Upper lobe of left lung (tissue), 4 donors: ENCODE data around the gene MROH8.
"Not testable (repeated sequence)": the region's sequence is repeated elsewhere in the genome, so short reads cannot be mapped to it uniquely, and the experiment has no call there.

Experiments
- EP300 ChIP-seq, 4 donors: sonication (generic); formaldehyde crosslinking; IDR thresholded peaks; one replicate each; pipeline ENCODE4 v1.5.1; 2017; ENCODE audit warnings: antibody characterized with exemption in 4 of 4, control low read depth in 2 of 4
- POLR2A ChIP-seq, 4 donors: fragments of 450-650 bp; IDR thresholded peaks; one replicate each; pipeline ENCODE4 v1.5.1; 2016 to 2017; ENCODE audit warnings: antibody characterized with exemption in 4 of 4, mild to moderate bottlenecking in 2 of 4
- POLR2AphosphoS5 ChIP-seq, 2 donors: sonication (generic); formaldehyde crosslinking; IDR thresholded peaks; one replicate each; pipeline ENCODE4 v1.5.1; 2017; ENCODE audit warnings: antibody characterized with exemption in 2 of 2
- TF ChIP-seq, protein P1 (sequence below), 6 experiments: fragments of 450-650 bp in 4 of 6; fragments of 200-600 bp in 2 of 6; sonication (generic) in 2 of 6; IDR thresholded peaks; one replicate each; pipeline ENCODE4 v1.5.1; 2016 to 2019; ENCODE audit warnings: antibody characterized with exemption in 6 of 6

DNA sequence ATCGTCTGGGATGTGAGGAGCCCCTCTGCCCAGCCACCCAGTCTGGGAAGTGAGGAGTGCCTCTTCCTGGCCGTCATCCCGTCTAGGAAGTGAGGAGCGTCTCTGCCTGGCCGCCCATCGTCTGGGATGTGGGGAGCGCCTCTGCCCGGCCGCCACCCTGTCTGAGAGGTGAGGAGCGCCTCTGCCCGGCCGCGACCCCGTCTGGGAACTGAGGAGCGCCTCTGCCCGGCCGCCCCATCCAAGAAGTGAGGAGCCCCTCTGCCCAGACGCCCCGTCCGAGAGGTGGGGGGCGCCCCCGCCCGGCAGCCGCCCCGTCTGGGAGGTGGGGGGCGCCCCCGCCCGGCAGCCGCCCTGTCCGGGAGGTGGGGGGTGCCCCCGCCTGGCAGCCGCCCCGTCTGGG is 28.5 kb downstream of the MROH8 start:
- TF ChIP-seq, protein P1, sequence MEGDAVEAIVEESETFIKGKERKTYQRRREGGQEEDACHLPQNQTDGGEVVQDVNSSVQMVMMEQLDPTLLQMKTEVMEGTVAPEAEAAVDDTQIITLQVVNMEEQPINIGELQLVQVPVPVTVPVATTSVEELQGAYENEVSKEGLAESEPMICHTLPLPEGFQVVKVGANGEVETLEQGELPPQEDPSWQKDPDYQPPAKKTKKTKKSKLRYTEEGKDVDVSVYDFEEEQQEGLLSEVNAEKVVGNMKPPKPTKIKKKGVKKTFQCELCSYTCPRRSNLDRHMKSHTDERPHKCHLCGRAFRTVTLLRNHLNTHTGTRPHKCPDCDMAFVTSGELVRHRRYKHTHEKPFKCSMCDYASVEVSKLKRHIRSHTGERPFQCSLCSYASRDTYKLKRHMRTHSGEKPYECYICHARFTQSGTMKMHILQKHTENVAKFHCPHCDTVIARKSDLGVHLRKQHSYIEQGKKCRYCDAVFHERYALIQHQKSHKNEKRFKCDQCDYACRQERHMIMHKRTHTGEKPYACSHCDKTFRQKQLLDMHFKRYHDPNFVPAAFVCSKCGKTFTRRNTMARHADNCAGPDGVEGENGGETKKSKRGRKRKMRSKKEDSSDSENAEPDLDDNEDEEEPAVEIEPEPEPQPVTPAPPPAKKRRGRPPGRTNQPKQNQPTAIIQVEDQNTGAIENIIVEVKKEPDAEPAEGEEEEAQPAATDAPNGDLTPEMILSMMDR (IDR thresholded peaks at IDR 0.05) = not testable (repeated sequence)
- TF ChIP-seq POLR2AphosphoS5, POLR2A, EP300 (IDR thresholded peaks at IDR 0.05): not testable (repeated sequence)
